Measurements from ENCODE around the gene ZNF536.

DNA sequence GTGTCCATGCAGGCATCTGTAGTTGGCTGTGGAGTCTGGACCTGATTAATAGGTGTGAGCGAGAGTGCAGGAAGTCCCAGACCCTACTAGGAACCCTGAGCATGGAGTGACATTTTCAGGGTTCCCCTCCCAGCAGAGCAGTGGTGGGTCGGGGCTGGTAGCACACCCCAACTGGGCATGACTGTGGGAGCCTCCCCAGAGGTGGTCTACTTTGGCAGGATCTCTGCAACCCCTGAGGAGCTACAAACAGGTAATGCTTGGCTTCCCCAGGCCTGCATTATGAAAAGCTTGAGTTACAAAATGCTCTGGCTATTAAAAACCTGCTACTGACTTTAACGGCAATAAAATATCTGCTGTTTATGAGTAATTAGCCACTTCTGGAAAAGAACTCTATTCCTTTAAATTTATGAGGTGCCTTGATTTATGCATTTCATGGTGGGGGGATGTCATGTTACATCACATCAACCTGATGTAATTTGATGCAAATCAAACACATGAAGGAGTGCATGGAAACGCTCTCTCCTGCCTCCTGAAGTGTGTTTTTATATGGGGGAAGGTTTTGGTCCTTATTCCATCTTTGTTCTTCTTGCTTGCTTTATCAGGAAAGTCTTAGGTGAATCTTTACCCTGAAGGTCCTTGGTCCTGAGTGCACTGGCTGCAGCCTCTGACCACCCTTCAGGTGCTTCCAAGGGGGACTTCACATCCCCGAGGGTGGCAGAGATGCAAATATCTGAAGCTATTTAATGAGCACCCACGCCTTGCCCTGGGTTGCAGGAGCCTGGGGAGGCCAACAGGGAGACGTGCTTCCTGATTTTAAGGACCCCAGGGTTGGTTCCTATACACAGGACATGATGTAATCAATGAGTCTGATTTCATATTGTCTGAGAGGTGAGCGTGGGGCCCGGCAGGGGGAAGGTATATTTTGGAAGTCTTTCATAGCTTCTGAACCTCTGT, 54.0 kb downstream of the ZNF536 start:
- TF ChIP-seq, protein P1, sequence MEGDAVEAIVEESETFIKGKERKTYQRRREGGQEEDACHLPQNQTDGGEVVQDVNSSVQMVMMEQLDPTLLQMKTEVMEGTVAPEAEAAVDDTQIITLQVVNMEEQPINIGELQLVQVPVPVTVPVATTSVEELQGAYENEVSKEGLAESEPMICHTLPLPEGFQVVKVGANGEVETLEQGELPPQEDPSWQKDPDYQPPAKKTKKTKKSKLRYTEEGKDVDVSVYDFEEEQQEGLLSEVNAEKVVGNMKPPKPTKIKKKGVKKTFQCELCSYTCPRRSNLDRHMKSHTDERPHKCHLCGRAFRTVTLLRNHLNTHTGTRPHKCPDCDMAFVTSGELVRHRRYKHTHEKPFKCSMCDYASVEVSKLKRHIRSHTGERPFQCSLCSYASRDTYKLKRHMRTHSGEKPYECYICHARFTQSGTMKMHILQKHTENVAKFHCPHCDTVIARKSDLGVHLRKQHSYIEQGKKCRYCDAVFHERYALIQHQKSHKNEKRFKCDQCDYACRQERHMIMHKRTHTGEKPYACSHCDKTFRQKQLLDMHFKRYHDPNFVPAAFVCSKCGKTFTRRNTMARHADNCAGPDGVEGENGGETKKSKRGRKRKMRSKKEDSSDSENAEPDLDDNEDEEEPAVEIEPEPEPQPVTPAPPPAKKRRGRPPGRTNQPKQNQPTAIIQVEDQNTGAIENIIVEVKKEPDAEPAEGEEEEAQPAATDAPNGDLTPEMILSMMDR (IDR thresholded peaks at IDR 0.05) = no peak
- TF ChIP-seq POLR2A (IDR thresholded peaks at IDR 0.05) = no peak

All from ovary (tissue), 3 donors.